Kidney (tissue), 14 donors: ENCODE measurements around the gene CABLES2. TPM values are rescaled to one million over a fixed set of nuclear protein-coding genes. Genes with fewer than 3 reads are reported as not detected.

Experiments used
- DNase-seq, 5 donors: peaks; one replicate each; pipeline ENCODE4 v3.0.0-alpha.2; 2013 to 2020
- FAIRE-seq: peaks from 2 replicates; lab custom pipeline; 2012; peaks lifted over from hg19 to GRCh38; lab: Jason Lieb, UNC
- H3K27ac ChIP-seq, 2 donors: one replicate each; pipeline ENCODE4 v1.7.0; 2013; ENCODE audit warnings: low read depth in 2 of 2, low read length in 2 of 2, inconsistent platforms in 1 of 2
- H3K27me3 ChIP-seq: one replicate; pipeline ENCODE4 v1.7.1; 2013; ENCODE audit warnings: low read length, inconsistent platforms; ENCODE audit not compliant: control insufficient read depth, insufficient read depth
- H3K36me3 ChIP-seq, 3 donors: one replicate each; pipeline versions ENCODE4 v1.7.0 to v1.7.1; 2013; ENCODE audit warnings: low read length in 3 of 3, control low read depth in 1 of 3, inconsistent platforms in 1 of 3; ENCODE audit not compliant: insufficient read depth in 3 of 3, control insufficient read depth in 2 of 3
- H3K4me1 ChIP-seq, 3 donors: one replicate each; pipeline versions ENCODE4 v1.7.0 to v1.7.1; 2013; ENCODE audit warnings: low read length in 3 of 3, inconsistent platforms in 1 of 3, low read depth in 1 of 3; ENCODE audit not compliant: control insufficient read depth in 2 of 3, insufficient read depth in 2 of 3
- H3K4me3 ChIP-seq, 3 donors: one replicate each; pipeline versions ENCODE4 v1.7.0 to v1.8.1; 2013; ENCODE audit warnings: low read length in 3 of 3, control low read depth in 1 of 3, inconsistent platforms in 1 of 3
- H3K9ac ChIP-seq, 3 donors: one replicate each; pipeline versions ENCODE4 v1.7.0 to v1.7.1; 2013; ENCODE audit warnings: low read length in 3 of 3, control low read depth in 1 of 3, inconsistent platforms in 1 of 3
- H3K9me3 ChIP-seq, 3 donors: one replicate each; pipeline versions ENCODE4 v1.7.0 to v1.7.1; 2013; ENCODE audit warnings: low read length in 3 of 3, control low read depth in 1 of 3, inconsistent platforms in 1 of 3; ENCODE audit not compliant: control insufficient read depth in 2 of 3, insufficient read depth in 1 of 3
- intact Hi-C: fragments of 100-400 bp; cut with DNase I; formaldehyde crosslinking; loops from one replicate; pipeline ENCODE4 v1.11.1; 2022
- polyA plus RNA-seq: library from polyadenylated mRNA; stranded (reverse); fragments of 350-450 nt; fragmentation: Illumina TruSeq; extraction: RNeasy Lipid Tissue Mini Kit (QIAGEN cat#74804); gene quantifications from one replicate; pipeline ENCODE4 v1.2.3, GENCODE V29; 2014; ENCODE audit warnings: low read depth, low replicate concordance; ENCODE audit not compliant: insufficient read depth
- total RNA-seq: library from RNA; stranded (reverse); fragmentation: NEBNext Ultra II Directional; extraction: Animal tissue kit (Norgen Biotek cat#: 25700); gene quantifications from one replicate; pipeline ENCODE4 v1.2.1, GENCODE V29; 2021
- TF ChIP-seq, protein P1 (sequence below): IDR thresholded peaks from 3 replicates; pipeline ENCODE4 v1.5.1; 2012; ENCODE audit warnings: mild to moderate bottlenecking, moderate library complexity, borderline replicate concordance; ENCODE audit not compliant: insufficient read depth; ENCODE audit errors: extremely low read depth
- donor health status: control.
- donor health status: control.
- donor health status: control.
- donor health status: control.
- donor health status: control.
- donor health status: DM: yes; HTN: yes; CAD: no.
- donor health status: Normal renal cell carcinoma (clear cell type).

Gene CABLES2
- total and polyA plus RNA-seq, 2 donors from 2014 or later = 2.0 to 4.5 TPM

DNA sequence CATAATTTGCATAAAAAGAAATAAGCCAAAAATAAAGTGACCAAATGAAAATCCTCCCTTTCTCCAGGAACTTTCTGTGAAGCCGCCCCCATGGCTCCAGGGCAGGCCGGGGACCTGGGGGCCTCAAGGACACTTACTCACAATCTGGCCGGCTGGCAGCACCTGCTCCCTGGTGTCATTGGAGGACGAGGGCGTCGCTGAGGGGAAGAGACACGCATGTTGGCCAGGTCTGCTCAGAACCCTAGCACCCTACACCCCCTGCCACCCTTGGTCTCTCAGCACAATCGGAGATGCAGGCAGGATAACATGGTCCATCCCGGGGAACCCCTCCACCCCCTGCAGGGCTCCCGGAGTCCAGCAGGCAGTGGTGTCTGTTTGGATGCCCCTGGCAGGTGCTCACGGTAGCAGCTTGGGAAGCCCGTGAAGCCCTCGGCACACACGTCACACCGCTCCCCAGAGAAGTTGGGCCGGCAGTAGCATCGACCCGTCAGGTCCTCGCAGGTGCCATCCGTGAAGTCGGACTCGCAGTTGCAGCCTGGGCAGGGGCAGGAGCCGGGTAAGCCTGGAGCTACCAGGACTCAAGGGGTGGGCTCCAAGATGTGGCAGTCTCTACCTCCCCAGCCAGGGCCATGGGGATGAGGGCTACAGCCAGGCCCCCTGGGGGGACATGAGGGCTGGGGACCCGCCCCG lies 61.3 kb downstream of the CABLES2 start:
- Histone ChIP-seq H3K36me3 (peaks cover 0 to 29% (median 0%) of the 10 kb centered on the region in 3 donors), H3K9ac (no peak overlapping the region), H3K4me1 (peaks cover 0 to 1% (median 0%) of the 10 kb centered on the region in 3 donors), H3K9me3 (no peaks in the 10 kb centered on the region), H3K4me3 (no peak overlapping the region), H3K27me3 (no peaks in the 10 kb centered on the region), H3K27ac (no peak overlapping the region)
- peak in 1 of 5 donors; percentile 63 for DNase-seq
- FAIRE-seq = no peak
- TF ChIP-seq, protein P1, sequence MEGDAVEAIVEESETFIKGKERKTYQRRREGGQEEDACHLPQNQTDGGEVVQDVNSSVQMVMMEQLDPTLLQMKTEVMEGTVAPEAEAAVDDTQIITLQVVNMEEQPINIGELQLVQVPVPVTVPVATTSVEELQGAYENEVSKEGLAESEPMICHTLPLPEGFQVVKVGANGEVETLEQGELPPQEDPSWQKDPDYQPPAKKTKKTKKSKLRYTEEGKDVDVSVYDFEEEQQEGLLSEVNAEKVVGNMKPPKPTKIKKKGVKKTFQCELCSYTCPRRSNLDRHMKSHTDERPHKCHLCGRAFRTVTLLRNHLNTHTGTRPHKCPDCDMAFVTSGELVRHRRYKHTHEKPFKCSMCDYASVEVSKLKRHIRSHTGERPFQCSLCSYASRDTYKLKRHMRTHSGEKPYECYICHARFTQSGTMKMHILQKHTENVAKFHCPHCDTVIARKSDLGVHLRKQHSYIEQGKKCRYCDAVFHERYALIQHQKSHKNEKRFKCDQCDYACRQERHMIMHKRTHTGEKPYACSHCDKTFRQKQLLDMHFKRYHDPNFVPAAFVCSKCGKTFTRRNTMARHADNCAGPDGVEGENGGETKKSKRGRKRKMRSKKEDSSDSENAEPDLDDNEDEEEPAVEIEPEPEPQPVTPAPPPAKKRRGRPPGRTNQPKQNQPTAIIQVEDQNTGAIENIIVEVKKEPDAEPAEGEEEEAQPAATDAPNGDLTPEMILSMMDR = no peak
- intact Hi-C loops = no loop called here

DNA sequence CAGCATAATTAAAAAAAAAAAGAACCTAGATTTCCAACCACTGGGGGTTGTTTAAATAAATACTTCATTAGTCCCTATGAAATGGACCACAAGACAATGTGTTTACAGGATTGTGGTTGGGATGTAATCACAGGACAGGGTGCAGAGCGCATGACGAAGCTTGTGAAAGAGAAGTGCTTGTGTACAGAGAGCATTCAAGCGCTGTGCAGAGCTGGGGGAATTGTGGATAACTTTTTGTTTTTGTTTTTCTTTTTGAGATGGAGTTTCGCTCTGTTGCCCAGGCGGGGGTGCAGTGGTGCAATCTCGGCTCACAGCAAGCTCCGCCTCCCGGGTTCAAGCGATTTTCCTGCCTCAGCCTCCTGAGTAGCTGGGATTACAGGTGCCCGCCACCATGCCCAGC lies 62.3 kb downstream of the CABLES2 start:
- Histone ChIP-seq H3K4me3 (no peak overlapping the region), H3K9ac (no peak overlapping the region), H3K27me3 (no peaks in the 10 kb centered on the region), H3K4me1 (no peaks in the 10 kb centered on the region), H3K27ac (no peak overlapping the region), H3K36me3 (peaks cover 0 to 29% (median 6%) of the 10 kb centered on the region in 3 donors), H3K9me3 (no peaks in the 10 kb centered on the region)
- TF ChIP-seq, protein P1 = no peak
- FAIRE-seq (no peak), DNase-seq (no peak)
- intact Hi-C loops = no loop called here

DNA sequence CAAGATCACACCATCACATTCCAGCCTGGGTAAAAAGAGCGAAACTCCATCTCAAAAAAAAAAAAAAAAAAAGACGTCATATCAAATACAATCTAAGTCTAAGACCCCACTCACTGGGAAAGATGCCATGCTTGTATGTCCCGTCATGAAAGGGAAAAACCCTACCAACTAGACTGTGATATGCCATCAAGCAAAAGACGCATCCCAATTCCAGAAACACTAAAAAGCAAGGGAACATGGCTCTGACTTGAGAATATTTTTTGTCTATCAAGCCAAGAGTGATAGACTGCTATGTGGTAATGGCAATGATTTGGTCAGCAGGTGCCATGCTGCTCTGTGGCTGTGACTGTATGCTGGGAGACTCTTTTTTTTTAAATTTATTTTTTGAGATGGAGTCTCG lies 63.0 kb downstream of the CABLES2 start:
- DNase-seq = no peak
- peak overlapping the region in 1 of 3 donors; percentile 19 for H3K9ac ChIP-seq
- no peak for FAIRE-seq
- no peaks in the 10 kb centered on the region for H3K4me1 ChIP-seq
- H3K36me3 ChIP-seq = peaks cover 0 to 34% (median 8%) of the 10 kb centered on the region in 3 donors
- TF ChIP-seq, protein P1 = no peak
- intact Hi-C loops = no loop called here
- H3K27me3 ChIP-seq = no peaks in the 10 kb centered on the region
- no peak overlapping the region for H3K4me3 ChIP-seq
- H3K9me3 ChIP-seq = no peaks in the 10 kb centered on the region
- H3K27ac ChIP-seq = no peak overlapping the region
